GM12872 (cell line): ENCODE data around the gene GJD4.

ENCODE experiments used
- CTCF ChIP-seq: IDR thresholded peaks from 3 replicates; pipeline ENCODE4 v1.5.1; 2011; ENCODE audit warnings: low read depth, mild to moderate bottlenecking, low read length, moderate library complexity; ENCODE audit not compliant: insufficient read depth

Gene GJD4

GRCh38 chr10:35564341-35564968, 40.7 kb upstream of the GJD4 start:
- TF ChIP-seq CTCF, result no peak

- TF ChIP-seq CTCF, result no peak
Observed at GRCh38 chr10:35565602-35566081, 39.5 kb upstream of the GJD4 start.

DNA sequence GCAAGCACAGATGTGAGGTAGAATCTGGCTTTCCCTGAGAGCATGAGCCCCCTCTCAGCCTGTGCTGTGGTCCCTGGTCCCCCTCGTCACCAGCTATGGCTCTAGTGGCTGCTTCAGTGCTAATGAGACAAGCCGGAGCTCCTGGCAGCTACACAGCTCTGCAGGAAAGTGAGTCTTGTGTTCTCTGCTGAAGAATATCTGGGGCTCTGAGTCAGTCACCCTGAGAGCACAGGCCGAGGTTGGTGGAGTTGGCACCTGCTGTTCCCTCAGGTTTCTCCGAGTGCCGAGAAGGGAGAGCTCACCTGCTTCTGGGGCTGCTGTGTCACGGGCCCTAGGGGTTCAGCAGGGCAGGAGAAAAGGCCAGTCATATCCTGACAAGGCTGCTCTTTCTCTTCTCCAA, 37.2 kb upstream of the GJD4 start:
- no peak for TF ChIP-seq CTCF

DNA sequence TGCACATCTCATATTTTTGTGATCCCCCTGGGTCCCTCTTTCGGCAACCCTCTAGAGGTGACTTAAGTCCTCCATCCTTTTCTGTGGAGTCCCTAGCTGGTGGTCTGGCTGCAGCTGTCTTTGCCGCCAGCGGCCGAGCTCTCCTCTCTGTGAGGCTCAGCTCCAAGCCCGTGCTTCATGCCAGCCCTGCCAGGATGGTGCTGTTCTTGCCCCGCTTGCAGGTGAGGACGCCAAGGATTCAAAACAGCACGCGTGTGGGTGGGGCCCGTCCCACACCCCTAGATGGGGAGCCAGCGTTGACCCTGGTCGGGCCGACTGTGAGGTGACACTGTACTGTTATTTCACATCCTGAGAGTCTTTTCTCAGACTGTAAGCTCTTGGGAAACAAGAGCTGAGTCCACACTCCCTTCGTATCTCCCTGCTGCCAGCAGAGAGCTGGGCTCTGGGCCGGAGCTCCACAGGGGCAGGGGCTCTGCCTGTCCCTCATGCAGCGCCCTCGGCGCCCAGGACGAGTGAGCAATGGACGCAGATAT, 36.6 kb upstream of the GJD4 start:
- no peak for TF ChIP-seq CTCF

- TF ChIP-seq CTCF, result no peak
Observed at GRCh38 chr10:35569111-35569707, 35.9 kb upstream of the GJD4 start.

- TF ChIP-seq CTCF, result no peak
Observed at GRCh38 chr10:35569836-35570235, 35.3 kb upstream of the GJD4 start.

GRCh38 chr10:35570397-35570796, 34.7 kb upstream of the GJD4 start:
- no peak for TF ChIP-seq CTCF
